Epithelial cell of esophagus (primary cell): ENCODE data around the gene ASB10.

Experiments used
- DNase-seq: peaks from one replicate; pipeline ENCODE4 v3.0.0; 2010; ENCODE audit warnings: low read depth
- H3K4me3 ChIP-seq: 2 replicates; pipeline ENCODE4 v1.5.1; 2011; ENCODE audit warnings: mild to moderate bottlenecking, low read length, control low read depth
- CTCF ChIP-seq: IDR thresholded peaks from 2 replicates; pipeline ENCODE4 v1.5.1; 2011; ENCODE audit warnings: low read depth, mild to moderate bottlenecking, low read length, control low read depth, inconsistent platforms; ENCODE audit not compliant: insufficient read depth; ENCODE audit errors: missing control alignments

Gene ASB10

GRCh38 chr7:151210087-151210854 is 23.2 kb upstream of the ASB10 start, which contains the start of gene H2BK1:
TSS of gene H2BK1 (minus strand) at chr7:151210488. CDS start at chr7:151210318, 170 bp downstream.
- H3K4me3 ChIP-seq, result no peak within 1 kb of the TSS
- TF ChIP-seq CTCF, result no peak
- no peak for DNase-seq

- no peak overlapping the region for H3K4me3 ChIP-seq
- DNase-seq, result no peak
- TF ChIP-seq CTCF, result no peak
These were observed 22.5 kb upstream of the ASB10 start for GRCh38 chr7:151209588-151209987.

GRCh38 chr7:151208253-151208862 is 21.3 kb upstream of the ASB10 start:
- no peak overlapping the region for H3K4me3 ChIP-seq
- no peak for DNase-seq
- TF ChIP-seq CTCF, result no peak

GRCh38 chr7:151207804-151208203 is 20.8 kb upstream of the ASB10 start:
- TF ChIP-seq CTCF, result no peak
- no peak overlapping the region for H3K4me3 ChIP-seq
- DNase-seq, result no peak

GRCh38 chr7:151207315-151207714 is 20.3 kb upstream of the ASB10 start:
- no peak for DNase-seq
- no peak for TF ChIP-seq CTCF
- no peak overlapping the region for H3K4me3 ChIP-seq

GRCh38 chr7:151206914-151207313 is 19.9 kb upstream of the ASB10 start:
- H3K4me3 ChIP-seq, result no peak overlapping the region
- no peak for DNase-seq
- no peak for TF ChIP-seq CTCF

GRCh38 chr7:151205730-151206129 is 18.7 kb upstream of the ASB10 start:
- no peak for DNase-seq
- H3K4me3 ChIP-seq, result no peak overlapping the region
- TF ChIP-seq CTCF, result no peak
